Sciatic nerve (tissue), 2 donors: ENCODE measurements around the gene CDC42EP5. TPM values are rescaled to one million over a fixed set of nuclear protein-coding genes. Genes with fewer than 3 reads are reported as not detected.
"Not testable (repeated sequence)": the region's sequence is repeated elsewhere in the genome, so short reads cannot be mapped to it uniquely, and the experiment has no call there.

Experiments
- ATAC-seq: fragments of 200-7000 bp; cut with Tn5 transposase; one replicate; pipeline ENCODE4 v1.9.1; 2020; ENCODE audit warnings: mild to moderate bottlenecking, moderate library complexity
- DNase-seq: peaks from one replicate; pipeline ENCODE4 v3.0.0-alpha.2; 2020; ENCODE audit warnings: low spot score
- intact Hi-C: fragments of 100-400 bp; cut with DNase I; formaldehyde crosslinking; loops from one replicate; pipeline ENCODE4 v1.14.2; 2022
- total RNA-seq: library from RNA; stranded (reverse); fragmentation: NEBNext Ultra II Directional; extraction: Animal tissue kit (Norgen Biotek cat#: 25700); gene quantifications from one replicate; pipeline ENCODE4 v1.2.1, GENCODE V29; 2021
- donor health status: DM: no; HTN: no; CAD: no.
- donor health status: DM: no; HTN: no; CAD: no.

Gene CDC42EP5
- total RNA-seq, 1 donor from 2014 or later, result 52.8 TPM

DNA sequence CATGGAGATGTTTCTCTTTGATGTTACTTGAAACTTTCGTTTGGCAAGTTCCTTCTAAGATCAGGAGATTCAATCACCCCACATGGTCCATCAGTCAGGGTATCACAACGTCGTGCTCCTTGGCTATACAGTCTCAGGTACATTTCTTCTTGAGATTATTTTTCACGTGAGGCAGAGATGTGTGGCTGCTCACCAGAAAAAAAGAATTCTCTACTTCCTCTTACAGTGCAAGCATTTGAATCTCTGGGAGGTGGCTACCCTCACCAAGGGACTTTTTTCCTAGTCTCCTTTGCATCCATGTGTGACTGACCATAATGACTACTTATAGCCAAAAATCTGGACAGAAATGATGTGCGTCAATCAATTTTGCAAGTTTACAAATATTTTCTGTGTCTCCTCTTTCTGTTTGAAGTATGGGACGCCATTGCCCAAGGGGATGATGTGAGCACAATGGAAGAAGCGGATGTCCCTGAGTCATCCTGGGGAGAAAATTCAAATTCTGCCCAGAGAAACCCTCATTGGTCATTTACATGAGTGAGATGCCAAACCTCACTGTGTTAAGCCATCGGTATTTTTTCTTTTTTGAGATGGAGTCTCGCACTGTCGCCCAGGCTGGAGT, 21.0 kb upstream of the CDC42EP5 start:
- no peak for DNase-seq
- no peak for ATAC-seq
- intact Hi-C loops, result no loop called here

DNA sequence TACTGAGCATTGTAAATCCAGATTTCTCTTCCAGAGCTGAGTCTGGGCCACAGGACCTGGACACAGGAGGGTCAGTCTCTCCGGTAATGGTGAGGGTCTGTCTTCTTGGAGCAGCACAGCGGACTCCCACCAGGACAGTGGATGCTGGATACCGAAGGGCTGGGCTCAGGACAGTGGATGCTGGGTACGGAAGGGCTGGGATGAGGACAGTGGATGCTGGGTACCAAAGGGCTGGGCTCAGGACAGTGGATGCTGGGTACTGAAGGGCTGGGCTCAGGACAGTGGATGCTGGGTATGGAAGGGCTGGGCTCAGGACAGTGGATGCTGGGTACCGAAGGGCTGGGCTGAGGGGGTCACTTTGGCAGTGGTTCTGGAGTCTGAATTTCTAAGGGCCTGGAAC, 20.0 kb upstream of the CDC42EP5 start:
- DNase-seq, ATAC-seq, intact Hi-C loops: not testable (repeated sequence)

DNA sequence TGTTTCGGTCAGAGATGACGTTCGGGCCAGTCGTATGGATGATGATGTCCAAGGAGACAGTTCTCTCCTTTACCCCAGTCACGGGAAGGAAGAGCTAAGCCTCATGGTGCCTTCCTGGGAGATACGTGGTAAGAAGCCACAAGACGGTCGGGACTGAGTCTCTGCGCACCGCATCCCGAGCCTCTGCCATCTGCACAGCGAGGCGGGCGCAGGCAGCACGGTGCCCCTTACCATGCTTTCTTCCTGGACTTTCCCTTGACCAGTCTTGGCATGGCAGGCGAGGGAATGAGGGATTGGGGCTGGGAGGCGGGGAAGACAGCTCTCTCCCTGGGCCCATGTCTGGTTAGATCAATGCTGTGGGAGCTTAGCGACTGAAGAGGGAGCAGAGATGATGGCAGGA, 19.5 kb upstream of the CDC42EP5 start:
- intact Hi-C loops, result no loop called here
- no peak for DNase-seq
- ATAC-seq, result no peak

DNA sequence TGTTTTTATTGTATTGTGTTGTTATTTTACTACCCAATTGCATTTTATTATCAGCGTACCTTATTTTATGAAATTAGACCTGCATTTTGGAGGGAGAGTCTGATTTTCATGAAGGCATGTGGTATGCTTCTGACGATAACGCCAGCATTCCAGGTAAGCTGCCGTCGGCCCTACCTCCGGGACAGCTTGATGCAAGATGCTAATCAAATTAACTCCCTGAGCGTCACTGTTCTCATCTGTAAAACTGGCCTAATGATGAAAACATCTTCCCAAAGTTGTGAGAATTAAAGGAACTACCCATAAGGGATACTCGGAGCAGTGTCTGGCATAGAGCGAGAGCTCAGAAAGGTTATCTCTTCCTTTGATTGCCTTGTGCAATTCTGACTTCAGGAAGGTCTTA, 16.7 kb upstream of the CDC42EP5 start:
- DNase-seq (no peak), ATAC-seq (no peak)
- intact Hi-C loops, result no loop called here

DNA sequence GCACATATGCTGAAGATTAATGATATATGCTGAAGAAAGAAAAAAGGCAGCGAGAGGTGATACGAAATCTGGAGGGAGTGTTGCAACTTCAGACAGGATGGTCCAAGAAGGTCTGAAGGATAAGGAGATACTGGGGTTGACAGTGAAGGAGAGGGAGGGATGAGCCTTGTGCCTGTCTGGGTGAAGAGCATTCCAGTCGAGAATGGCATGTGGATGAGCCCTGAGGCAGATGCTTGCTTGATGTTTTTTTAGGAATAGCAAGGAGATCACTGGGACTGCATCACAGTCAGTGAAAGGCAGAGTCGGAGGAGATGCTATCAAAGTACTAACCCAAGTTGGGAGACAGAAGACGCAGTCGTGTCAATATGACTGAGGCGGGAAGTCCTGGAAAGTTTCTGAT, 16.2 kb upstream of the CDC42EP5 start:
- intact Hi-C loops, result no loop called here
- no peak for DNase-seq
- ATAC-seq, result no peak

DNA sequence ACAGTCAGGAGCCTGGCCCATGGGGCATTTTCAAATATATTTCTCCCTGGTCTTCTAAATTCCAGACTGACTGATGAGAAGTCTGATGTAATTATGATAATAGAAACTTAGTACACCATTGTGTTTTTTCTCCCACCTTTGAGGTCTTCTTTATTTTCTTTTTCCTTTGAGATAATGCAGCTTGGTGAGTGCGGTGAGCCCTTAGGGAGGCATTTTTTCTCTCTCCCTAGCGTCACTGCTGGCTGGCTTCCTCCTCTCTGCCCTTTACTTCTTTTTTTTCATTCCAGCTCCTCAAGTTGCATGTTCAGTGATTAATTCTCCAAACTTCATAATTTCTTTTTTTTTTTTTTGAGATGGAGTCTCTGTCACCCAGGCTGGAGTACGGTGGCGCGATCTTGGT, 12.8 kb upstream of the CDC42EP5 start:
- DNase-seq, result peak; percentile 33
- intact Hi-C loops, result no loop called here
- no peak for ATAC-seq

DNA sequence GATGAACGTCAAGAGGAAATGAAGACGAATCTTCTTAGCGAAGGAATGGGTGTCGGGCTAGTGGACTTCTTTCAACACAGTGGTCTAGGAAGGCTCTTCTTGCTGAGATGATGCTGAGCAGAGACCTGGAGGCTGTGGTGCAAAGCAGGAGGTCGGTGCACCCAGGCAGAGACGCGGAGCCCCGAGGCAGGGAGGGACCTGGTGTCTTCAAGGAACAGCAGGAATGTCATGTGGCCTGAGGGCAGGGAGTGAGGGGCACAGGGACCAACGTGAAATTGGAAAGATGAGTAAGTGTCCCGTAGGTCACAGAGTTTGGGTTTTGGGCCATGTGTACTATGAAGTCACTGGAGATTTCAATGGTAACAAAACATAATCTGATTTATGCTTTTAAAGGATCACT, 11.4 kb upstream of the CDC42EP5 start:
- ATAC-seq (no peak), DNase-seq (no peak)
- intact Hi-C loops, result no loop called here

DNA sequence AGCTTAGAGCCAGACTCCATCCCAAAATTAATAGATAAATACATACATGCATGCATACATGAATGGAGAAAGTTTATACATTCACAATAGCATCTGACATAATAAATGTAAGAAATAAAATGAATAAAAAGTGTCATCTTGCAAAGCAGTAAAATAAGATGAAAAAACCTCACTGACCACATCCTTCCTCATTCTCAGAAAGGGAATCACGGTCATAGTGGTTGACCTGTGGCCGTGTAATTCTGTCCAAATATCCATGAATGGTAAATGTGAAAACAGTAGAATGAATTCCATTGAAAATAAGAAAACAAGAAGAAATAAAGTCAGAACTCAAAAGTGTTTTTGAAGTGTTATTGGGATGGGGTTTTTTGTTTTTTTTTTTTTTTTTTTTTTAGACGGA, 9.8 kb upstream of the CDC42EP5 start:
- intact Hi-C loops, result no loop called here
- DNase-seq (no peak), ATAC-seq (no peak)

DNA sequence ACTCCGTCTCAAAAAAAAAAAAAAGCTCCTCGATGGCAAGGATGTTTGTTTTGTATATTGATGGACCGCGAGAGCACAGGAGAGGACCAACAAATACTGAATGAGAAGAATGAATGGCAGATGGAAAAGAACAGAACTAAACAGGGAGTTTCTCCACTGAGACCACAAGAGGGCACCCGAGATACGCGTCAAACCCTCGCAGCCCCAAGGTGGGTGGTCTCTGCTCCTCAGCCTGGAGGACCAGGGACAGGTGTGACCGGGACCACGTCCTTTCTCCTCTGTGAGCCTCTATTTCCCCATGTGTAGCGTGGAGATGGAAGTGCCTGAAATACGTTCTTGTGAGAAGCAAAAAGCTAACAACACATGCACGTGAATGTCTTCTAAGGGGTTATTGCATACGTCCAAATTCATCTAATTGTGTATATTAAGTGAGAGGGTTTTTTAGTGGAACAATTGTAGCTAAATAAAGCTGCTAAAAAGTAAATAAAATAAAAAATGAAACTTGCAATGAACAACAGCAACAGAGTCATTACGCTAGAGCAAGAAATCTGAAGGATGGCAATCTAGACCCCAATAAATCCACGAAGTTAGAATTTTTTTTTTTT, 8.3 kb upstream of the CDC42EP5 start:
- ATAC-seq, result peak; percentile 61
- intact Hi-C loops, result no loop called here
- DNase-seq, result peak; percentile 58

DNA sequence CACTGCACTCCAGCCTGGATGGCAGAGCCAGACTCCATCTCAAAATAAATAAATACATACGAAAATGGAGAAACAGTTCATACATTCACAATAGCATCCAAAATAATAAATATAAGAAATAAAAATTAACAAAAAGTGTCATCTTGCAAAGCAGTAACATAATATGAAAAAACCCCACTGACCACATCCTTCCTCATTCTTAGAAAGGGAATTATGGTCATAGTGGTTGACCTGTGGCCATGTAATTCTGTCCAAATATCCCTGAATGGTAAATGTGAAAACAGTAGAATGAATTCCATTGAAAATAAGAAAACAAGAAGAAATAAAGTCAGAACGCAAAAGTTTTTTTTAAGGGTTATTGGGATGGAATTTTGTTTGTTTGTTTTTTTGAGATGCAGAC, 7.0 kb upstream of the CDC42EP5 start:
- no peak for ATAC-seq
- intact Hi-C loops, result no loop called here
- no peak for DNase-seq

DNA sequence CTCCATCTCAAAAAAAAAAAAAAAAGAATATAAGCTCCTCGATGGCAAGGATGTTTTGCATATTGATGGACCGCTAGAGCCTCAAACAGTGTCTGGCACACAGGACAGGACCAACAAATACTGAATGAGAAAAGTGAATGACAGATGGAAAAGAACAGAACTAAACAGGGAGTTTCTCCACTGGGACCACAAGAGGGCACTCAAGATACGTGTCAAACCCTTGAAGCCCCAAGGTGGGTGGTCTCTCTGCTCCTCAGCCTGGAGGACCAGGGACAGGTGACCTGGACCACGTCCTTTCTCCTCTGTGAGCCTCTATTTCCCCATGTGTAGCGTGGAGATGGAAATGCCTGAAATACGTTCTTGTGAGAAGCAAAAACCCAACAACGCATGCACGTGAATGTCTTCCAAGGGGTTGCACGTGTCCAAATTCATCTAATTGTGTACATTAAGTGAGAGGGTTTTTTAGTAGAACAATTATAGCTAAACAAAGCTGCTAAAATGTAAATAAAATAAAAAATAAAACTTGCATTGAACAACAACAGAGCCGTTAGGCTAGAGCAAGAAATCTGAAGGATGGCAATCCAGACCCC, 5.7 kb upstream of the CDC42EP5 start:
- peak; percentile 38 for ATAC-seq
- intact Hi-C loops, result no loop called here
- peak; percentile 53 for DNase-seq

DNA sequence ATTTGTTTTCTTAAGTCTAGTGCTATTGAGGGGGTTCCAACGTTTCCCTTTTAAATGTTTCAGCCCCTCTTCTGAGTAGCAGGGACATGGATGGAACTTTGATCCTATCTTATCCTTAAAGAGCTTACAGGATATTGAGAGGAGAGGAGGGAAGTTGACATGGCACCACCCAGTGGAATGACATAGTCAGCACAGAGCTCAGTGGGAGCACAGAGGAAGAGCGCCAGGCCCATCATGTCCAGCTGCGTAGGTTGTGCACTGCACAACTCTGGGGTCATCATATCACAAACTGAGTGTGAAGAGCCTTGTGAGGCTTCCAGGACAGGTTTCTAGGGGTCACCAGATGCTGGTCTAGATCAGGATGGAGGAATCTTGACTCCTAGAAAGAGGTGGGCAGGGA, 4.6 kb upstream of the CDC42EP5 start:
- DNase-seq (no peak), ATAC-seq (no peak)
- intact Hi-C loops, result no loop called here

DNA sequence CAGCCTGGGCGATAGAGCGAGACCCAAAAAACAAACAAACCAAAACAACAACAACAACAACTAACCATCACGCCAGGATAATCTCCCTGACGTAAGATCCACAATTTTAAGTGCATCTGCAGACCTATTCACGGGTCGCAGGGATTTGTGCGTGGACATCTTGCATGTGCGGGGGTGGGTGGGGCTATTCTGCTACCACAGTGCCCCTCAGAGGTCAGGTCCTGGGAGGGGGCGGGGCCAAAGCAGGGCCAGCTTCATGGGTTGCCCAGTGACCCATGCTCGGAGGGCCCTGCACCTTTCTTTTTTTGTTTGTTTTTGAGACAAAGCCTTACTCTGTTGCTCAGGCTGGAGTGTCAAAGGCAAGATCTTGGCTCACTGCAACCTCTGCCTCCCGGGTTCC, 2.6 kb upstream of the CDC42EP5 start:
- no peak for ATAC-seq
- DNase-seq, result no peak
- intact Hi-C loops, result no loop called here

DNA sequence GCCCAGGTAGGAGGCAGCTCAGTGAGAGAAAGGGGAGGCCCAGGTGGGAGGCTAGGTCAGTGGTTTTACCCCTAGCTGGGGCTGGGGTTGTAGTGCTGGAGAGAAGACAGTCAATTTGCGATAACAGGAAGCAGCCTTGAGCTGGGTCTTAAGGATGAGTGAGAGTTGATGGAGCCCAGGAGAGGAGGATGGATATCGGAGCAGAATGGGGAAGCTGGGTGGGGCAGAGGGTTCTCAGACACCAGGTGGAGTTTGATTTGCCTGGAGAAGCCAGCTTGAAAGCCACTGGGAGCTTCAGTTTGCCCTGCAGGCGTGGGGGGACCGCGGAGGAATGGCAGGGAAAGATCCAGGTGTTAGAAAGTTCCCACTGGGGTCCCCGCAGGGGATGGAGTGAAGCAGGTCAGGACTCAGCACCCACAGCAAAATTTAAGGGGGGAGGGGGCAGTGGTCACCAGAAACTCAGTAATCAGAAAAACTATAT, 836 bp upstream of the CDC42EP5 start:
- DNase-seq, result peak; percentile 56
- intact Hi-C loops, result no loop called here
- ATAC-seq, result peak; percentile 1

DNA sequence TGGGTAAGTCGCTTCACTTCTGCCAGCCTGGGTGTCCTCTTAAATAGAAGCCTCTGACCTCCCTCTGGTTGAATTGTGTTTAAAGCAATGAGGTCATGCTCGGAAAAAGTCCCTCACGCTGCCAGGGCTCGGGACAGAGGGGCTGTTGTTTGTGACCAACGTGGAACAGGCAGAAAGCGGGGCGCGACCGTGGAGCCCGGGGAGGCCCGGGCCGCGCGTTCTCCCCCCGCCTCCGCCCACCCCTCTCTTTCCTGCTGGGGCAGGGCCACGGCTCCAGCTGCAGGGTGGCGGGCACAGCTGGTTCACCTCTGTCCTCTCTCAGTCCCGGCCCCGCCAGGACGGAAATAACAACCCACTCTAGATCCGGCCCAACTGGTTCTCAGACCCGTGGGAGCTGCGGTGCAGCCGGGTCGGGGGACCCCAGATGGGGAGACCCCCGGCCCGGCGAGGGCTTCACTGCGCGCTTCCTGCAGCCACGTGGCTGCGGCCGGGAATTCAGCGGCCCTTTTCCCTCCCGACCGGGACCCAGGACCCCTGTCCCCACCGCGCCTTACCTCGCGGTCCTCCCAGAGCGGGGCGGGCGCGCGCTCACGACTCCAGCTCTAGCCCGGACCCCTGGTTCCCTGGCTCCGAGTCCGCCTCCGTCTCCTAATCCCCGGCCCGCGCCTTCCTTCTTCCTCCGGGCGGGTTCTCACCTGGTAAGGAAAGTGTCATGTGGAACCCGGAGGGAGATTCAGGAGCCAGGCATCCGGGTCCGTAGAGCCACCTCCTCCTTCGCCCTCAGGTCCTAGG, 1.9 kb downstream of the CDC42EP5 start:
- DNase-seq (peak; percentile 84), ATAC-seq (peak; percentile 72)
- intact Hi-C loops, result no loop called here

DNA sequence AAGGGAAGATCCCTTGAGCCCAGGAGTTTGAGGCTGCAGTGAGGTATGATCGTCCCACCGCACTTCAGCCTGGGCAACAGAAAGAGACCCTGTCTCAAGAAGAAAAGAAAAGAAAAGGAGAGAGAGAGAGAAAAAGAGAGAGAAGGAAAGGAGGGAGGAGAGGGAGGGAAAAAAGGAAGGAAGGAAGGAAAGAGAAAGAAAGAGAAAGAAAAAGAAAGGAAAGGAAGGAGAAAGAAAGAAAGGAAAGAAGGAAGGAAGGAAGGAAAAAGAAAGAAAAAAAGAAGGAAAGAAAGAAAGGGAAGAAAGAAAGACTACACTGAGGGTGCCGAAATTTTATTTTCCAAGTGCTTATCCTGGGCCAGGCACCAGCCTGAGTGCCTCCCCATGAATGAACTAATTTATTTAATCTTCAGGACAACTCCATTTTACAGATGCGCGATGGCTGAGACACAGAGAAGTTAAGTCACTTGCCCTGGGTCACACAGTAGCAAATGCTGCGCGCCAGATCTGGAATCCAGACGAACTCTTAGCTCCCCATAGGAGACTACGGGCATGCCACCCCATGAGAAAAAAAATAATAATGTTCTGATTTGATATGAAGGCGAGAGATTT, 2.7 kb downstream of the CDC42EP5 start:
- ATAC-seq, result no peak
- DNase-seq, result peak; percentile 41
- intact Hi-C loops, result no loop called here

DNA sequence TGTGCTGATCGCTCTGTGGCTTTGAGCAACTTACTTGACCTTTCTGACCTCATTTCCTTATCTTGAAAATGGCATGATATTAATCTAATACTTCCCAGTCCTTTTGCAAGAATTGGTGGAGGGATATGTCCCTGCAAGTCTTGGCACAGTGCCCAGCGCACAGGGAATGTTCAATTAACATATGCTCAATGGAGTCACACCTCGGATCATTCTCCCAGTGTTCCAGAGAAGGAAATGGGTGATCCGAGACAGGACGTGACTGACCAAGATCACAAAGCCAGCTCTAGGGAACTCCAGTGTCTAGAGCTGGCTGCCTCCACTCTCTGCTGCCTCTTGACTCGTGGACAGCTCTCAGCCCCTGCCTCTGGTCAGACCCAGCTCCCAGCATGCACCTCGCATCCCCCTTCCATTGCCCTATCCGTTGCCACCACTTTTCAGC, 3.6 kb downstream of the CDC42EP5 start:
- DNase-seq, result peak; percentile 69
- intact Hi-C loops, result no loop called here
- no peak for ATAC-seq

DNA sequence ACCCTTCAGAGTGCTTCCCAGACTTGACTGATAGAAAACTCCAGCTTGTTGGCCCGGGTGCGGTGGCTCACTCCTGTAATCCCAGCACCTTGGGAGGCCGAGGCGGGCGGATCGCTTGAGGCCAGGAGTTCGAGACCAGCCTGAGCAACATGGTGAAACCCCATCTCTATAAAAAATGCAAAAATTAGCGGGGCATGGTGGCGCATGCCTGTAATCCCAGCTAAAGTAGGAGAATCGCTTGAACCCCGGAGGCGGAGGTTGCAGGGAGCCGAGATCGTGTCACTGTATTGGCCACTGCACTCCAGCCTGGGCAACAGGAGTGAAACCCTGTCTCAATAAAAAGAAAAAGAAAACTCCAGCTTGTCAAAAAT, 7.0 kb downstream of the CDC42EP5 start:
- DNase-seq, result peak; percentile 56
- intact Hi-C loops, ATAC-seq: not testable (repeated sequence)

DNA sequence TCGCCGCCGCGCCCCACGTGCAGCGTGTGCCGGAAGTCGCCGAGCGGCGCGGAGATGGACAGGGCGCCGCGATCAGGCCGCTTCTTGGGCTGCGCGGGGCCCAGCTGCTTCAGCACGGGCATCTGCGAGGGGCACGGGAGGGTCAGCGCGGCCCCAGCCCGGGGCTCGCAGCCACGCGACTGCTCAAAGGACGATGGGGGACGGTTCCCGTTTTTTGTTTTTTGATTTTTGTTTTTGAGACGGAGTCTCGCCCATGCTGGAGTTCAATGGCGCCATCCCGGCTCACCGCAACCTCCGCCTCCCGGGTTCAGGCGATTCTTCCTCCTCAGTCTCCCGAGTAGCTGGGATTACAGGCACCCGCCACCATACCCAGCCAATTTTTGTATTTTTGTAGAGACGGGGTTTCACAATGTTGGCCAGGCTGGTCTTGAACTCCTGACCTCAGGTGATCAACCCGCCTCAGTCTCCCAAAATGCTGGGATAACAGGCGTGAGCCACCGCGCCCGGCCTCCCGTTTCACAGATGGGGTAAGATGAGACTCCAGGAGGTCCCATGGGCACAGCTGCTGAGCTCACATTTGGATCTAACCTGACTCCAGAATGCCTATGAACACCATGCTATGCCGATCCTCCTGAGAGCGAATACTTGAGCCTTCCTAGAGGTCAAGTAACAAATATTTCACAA, 7.5 kb downstream of the CDC42EP5 start:
- DNase-seq (peak; percentile 63), ATAC-seq (no peak)
- intact Hi-C loops, result no loop called here
